Measurements from ENCODE around the gene KLF16.

The KLF16 gene

DNA sequence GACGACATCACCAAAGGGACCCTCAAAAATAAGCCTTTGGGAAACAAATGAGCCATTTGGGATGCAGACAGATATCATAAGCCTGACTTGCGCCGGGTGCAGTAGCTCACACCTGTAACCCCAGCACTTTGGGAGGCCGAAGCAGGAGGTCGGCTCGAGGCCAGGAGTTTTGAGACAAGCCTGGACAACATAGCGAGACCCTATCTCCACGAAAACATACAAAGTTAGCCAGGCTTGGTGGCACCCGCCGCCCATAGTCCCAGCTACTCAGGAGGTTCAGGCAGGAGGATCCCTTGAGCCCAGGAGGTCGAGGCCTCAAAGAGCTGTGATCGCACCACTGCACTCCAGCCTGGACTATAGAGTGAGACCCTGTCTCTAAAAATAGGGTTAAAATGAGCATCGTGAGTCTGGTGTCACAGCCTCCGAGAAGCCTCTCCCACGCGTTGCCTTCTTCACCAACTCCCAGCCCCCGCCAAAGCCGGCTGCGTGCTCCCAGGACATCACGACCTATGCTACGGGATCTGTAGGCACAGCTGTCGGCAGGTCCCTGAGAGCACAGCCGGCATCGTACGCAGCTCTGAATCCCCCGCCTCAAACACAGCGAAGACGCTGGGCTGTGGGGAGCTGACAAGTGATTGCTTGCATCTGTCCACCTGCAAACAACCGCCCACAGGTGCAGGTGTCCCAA lies 16.7 kb downstream of the KLF16 start:
- peak overlapping the region; percentile 96 for H3K4me2 ChIP-seq (ENCODE audit: low read length)
- H4K20me1 ChIP-seq (ENCODE audit: insufficient read depth, low read length): no peaks in the 10 kb centered on the region
- H3K4me3 ChIP-seq (ENCODE audit: low read depth, low read length, poor library complexity, severe bottlenecking): peak overlapping the region; percentile 98
- peaks cover 42% of the 10 kb centered on the region for H3K4me1 ChIP-seq (ENCODE audit: insufficient read depth, low read length, severe bottlenecking)
- H3K9me3 ChIP-seq (ENCODE audit: low read length): no peaks in the 10 kb centered on the region
- H3K27me3 ChIP-seq (ENCODE audit: insufficient read depth, low read length): no peaks in the 10 kb centered on the region
- TF ChIP-seq, protein P1, sequence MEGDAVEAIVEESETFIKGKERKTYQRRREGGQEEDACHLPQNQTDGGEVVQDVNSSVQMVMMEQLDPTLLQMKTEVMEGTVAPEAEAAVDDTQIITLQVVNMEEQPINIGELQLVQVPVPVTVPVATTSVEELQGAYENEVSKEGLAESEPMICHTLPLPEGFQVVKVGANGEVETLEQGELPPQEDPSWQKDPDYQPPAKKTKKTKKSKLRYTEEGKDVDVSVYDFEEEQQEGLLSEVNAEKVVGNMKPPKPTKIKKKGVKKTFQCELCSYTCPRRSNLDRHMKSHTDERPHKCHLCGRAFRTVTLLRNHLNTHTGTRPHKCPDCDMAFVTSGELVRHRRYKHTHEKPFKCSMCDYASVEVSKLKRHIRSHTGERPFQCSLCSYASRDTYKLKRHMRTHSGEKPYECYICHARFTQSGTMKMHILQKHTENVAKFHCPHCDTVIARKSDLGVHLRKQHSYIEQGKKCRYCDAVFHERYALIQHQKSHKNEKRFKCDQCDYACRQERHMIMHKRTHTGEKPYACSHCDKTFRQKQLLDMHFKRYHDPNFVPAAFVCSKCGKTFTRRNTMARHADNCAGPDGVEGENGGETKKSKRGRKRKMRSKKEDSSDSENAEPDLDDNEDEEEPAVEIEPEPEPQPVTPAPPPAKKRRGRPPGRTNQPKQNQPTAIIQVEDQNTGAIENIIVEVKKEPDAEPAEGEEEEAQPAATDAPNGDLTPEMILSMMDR (IDR thresholded peaks at IDR 0.05; ENCODE audit: low read length): no peak
- TF ChIP-seq EZH2 (IDR thresholded peaks at IDR 0.05; ENCODE audit: borderline replicate concordance, low read length): no peak
- no peaks in the 10 kb centered on the region for H3K9me2 ChIP-seq (ENCODE audit: low read depth, low read length)
- no peaks in the 10 kb centered on the region for H3F3A ChIP-seq (ENCODE audit: insufficient read depth, low read length)
- H2AFZ ChIP-seq (ENCODE audit: low read length): no peak overlapping the region
- peaks cover 43% of the 10 kb centered on the region for H3K79me2 ChIP-seq (ENCODE audit: insufficient read depth, low read length)
- H3K9ac ChIP-seq (ENCODE audit: low read length): peak overlapping the region; percentile 95; the same call in 1 of the 2 replicates
- no peak overlapping the region for H3K27ac ChIP-seq (ENCODE audit: low read depth, low read length, poor library complexity, severe bottlenecking)
- peaks cover 8% of the 10 kb centered on the region; the same call in 1 of the 2 replicates for H3K36me3 ChIP-seq (ENCODE audit: insufficient read depth, low read length)

DNA sequence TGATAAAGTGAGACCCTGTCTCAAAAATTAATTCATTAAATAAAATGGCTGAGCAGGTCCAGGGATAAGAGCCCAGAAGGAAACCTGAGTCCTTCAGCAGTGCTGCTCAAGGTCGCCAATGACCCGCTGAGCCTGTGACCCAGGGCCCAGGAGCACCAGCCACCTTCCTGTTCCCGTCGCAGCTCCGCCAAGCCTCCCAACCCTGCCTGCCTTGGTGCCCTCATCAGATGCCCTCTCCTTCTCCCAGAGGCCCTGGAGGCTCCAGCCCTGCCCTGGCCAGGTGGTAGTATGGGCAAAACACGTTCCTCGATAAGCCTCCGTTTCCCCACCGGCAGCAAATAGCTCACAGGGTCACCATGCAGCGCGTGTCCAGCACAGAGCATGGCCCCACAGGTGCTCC lies 17.7 kb downstream of the KLF16 start:
- Histone ChIP-seq H3F3A (ENCODE audit: insufficient read depth, low read length) (no peaks in the 10 kb centered on the region), H3K4me2 (ENCODE audit: low read length) (no peak overlapping the region), H3K9me3 (ENCODE audit: low read length) (no peaks in the 10 kb centered on the region), H3K27ac (ENCODE audit: low read depth, low read length, poor library complexity, severe bottlenecking) (no peak overlapping the region), H3K4me3 (ENCODE audit: low read depth, low read length, poor library complexity, severe bottlenecking) (no peak overlapping the region), H3K79me2 (ENCODE audit: insufficient read depth, low read length) (peaks cover 49% of the 10 kb centered on the region), H3K27me3 (ENCODE audit: insufficient read depth, low read length) (no peaks in the 10 kb centered on the region), H3K4me1 (ENCODE audit: insufficient read depth, low read length, severe bottlenecking) (peaks cover 50% of the 10 kb centered on the region), H3K36me3 (ENCODE audit: insufficient read depth, low read length) (peaks cover 8% of the 10 kb centered on the region; the same call in 1 of the 2 replicates), H3K9ac (ENCODE audit: low read length) (no peak overlapping the region), H2AFZ (ENCODE audit: low read length) (no peak overlapping the region), H3K9me2 (ENCODE audit: low read depth, low read length) (no peaks in the 10 kb centered on the region), H4K20me1 (ENCODE audit: insufficient read depth, low read length) (no peaks in the 10 kb centered on the region)
- no peak for TF ChIP-seq EZH2 (IDR thresholded peaks at IDR 0.05; ENCODE audit: borderline replicate concordance, low read length)
- TF ChIP-seq, protein P1 (IDR thresholded peaks at IDR 0.05; ENCODE audit: low read length): no peak

DNA sequence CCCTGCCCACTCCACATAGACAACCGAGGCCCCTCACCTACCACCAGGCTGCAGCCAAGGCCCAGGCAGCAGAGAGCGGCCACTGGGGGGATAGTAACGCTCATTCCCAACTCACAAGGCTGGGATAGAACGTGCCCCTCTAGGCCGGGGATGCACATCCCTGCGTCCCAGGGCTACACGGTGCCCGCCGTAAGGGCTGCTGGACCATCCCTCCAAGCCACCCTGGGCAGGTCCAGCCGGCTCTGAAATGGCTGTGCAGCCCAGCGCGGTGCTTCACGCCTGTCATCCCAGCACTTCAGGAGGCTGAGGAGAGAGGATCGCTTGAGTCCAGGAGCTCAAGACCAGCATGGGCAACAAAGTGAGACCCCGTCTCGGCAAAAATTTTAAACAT lies 18.3 kb downstream of the KLF16 start:
- Histone ChIP-seq H3K27ac (ENCODE audit: low read depth, low read length, poor library complexity, severe bottlenecking) (no peak overlapping the region), H3K9me3 (ENCODE audit: low read length) (no peaks in the 10 kb centered on the region), H3K9me2 (ENCODE audit: low read depth, low read length) (no peaks in the 10 kb centered on the region), H3K4me3 (ENCODE audit: low read depth, low read length, poor library complexity, severe bottlenecking) (no peak overlapping the region), H3K9ac (ENCODE audit: low read length) (no peak overlapping the region), H3K79me2 (ENCODE audit: insufficient read depth, low read length) (peaks cover 50% of the 10 kb centered on the region), H4K20me1 (ENCODE audit: insufficient read depth, low read length) (no peaks in the 10 kb centered on the region), H3K36me3 (ENCODE audit: insufficient read depth, low read length) (peaks cover 8% of the 10 kb centered on the region; the same call in 1 of the 2 replicates), H3K4me2 (ENCODE audit: low read length) (no peak overlapping the region), H3F3A (ENCODE audit: insufficient read depth, low read length) (no peaks in the 10 kb centered on the region), H3K4me1 (ENCODE audit: insufficient read depth, low read length, severe bottlenecking) (peaks cover 50% of the 10 kb centered on the region), H2AFZ (ENCODE audit: low read length) (no peak overlapping the region), H3K27me3 (ENCODE audit: insufficient read depth, low read length) (no peaks in the 10 kb centered on the region)
- TF ChIP-seq EZH2 (IDR thresholded peaks at IDR 0.05; ENCODE audit: borderline replicate concordance, low read length): no peak
- TF ChIP-seq, protein P1 (IDR thresholded peaks at IDR 0.05; ENCODE audit: low read length): no peak

Data from OCI-LY1 (cell line).